Measurements from ENCODE around the gene HOXB2.

GRCh38 chr17:48565925-48566710, 21.2 kb upstream of the HOXB2 start:
- TF ChIP-seq POLR2AphosphoS5 (IDR thresholded peaks at IDR 0.05): no peak
- TF ChIP-seq POLR2A (IDR thresholded peaks at IDR 0.05): no peak

Data from prostate gland (tissue), 1 donor.